GM21367 (cell line): ENCODE measurements around the gene CCDC188.

ENCODE experiments used
- ATAC-seq: cut with Tn5 transposase; IDR thresholded peaks from one replicate; pipeline ENCODE4 v1.9.1; 2021; ENCODE audit not compliant: unreplicated experiment

The CCDC188 gene

DNA sequence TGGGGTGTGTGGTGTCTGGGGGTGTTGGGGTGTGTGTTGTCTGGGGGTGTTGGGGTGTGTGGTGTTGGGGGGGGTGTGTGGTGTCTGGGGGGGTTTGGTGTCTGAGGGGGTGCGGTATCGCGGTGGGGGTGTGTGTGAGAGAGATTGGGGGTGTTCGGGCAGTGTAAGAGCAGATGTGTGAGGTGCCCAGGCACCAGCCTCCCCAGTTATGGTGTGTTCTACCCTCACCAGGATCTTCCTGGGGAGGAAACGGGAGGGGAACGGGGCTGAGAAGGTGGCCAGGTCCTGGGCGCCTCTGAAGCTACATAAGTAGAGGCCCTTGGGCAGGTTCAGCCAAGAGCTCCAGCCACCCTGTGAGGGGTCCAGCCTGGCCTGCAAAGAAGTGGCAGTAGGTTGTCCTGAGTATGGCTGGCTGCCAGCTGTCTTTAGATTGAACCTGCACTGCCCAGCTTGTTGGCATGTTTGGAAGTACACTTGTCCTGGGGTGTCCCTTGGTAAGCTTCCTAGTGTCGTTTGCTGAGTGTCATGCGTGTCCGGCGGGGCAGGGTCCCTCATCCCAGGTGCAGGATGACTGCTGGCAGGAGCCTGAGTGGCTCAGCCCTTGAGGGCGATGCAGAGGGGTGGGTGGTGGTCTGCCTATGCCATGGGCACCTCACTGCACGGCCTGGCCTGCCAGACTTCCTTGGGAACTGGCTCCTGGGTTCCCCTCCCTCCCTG, 27.3 kb downstream of the CCDC188 start:
- no peak for ATAC-seq

DNA sequence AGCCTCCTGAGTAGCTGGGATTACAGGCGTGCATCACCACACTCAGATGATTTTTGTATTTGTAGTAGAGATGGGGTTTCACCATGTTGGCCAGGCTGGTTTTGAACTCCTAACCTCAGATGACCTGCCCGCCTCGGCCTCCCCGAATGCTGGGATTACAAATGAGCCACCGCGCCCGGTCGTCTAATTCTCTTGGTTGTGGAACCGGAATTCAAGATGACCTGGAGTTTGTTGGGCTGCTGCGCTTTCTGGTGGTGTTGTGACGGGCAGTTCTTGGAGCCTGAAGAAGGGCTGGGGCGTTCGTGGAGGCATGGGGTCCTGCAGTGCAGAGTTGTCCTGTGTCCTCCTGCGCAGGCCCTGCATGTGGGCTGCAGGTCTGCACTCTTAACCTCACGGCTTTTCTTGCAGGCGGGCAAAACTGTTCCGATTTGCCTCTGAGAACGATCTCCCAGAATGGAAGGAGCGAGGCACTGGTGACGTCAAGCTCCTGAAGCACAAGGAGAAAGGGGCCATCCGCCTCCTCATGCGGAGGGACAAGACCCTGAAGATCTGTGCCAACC, 28.9 kb downstream of the CCDC188 start:
- no peak for ATAC-seq

DNA sequence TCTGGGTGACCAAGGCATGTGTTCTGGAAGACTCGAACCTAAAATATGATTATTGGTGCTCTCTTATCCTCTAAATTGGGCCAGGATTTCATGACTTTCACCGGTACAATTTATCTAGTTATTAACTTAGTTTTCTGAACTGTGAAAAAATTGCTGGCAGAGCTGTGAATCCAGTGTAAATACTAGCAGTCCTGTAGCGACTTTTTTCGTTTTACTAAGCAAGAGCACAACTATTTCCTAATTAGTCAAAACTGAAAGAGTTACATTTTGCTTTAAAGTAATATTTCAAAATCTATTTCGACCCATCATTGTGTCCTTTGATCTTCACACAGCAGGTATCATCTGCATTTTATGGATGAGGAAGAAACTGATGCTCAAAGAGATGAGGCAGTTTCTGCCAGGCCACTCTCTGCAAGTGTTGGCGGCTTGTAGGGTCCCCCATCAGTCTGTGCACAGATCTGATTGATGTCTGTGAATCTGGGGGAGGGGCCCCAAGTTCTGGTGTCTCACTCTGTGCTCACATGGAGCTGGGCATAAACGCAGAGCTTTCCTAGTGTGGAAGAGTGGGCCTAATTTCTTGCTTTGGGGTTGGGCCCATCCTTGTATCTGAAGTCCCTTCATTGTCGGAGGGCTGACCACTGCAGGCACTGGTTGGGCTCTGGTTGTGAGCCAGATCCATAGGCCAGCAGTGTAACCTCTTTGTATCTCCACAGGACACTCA, 32.4 kb downstream of the CCDC188 start:
- no peak for ATAC-seq

DNA sequence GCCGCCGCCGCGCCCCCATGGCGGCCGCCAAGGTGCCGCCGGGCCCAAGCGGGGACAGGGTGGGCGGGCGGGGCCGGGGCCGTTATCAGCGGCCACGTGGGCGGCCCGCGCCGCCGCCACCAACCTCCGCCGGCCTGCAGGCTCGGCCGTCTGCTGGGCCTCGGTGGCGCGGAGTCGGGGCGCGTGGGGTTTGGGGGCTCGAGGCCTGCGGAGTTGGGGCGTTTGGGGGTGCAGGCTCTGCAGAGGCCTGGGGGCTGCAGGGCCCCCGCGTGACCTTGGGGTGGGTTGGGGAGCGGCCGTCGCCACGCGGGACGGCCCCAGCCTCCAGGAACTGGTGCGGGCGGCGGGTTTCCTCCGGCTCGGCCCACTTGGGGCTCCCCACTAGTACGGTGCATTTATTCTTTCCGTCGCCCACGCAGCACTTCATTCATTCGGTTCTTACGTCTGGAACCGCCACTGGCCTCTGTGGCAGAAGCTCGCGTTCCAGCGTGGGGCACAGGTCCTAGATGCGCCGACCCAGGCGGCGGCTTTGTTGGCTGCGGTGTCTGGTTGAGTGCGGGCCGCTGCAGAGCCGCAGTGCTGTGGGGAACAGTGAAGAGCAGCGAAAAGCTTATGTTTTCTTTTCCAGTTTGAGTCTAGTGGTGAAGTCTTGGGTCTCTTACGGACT, 33.1 kb downstream of the CCDC188 start:
- peak; percentile 12 for ATAC-seq

DNA sequence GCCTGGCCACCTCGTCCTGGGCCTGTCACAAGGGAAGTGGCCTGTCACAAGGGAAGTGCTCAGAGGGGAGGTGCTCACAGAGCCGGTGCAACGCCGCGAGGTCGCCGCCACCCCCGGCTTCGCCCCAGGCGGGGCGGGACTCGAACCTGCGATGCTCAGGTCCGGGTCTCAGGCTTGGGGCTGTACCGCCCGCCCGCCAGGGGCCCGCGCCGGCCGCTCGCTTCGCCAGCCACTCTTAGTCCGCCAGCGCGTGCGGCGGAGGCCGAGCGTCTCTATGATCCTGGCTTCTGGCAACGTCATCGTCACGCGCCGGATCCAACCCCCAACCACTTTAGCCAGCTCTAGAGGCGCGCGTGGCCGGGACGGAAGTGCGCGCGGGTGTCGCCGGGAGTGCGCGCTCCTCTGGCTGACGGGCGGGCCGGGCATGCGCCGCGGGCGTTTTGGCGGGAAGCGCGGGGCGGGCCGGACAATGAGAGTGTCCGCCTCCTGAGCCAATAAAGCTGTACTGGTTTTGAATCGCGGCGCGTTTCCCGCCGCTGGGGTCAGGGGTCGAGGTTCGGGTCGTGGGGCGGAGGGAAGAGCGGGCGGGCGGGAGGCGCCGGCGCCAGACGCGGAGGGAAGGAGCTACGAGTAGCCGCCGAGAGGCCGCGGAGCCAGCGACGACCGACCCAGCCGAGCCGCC, 33.8 kb downstream of the CCDC188 start, which contains the start of gene TRMT2A:
Gene TRMT2A, minus strand, starts transcription at position 276 of the 682 bp plus-strand sequence. CDS start 320 bp downstream, outside the sequence.
- peak; percentile 47 for ATAC-seq

- no peak for ATAC-seq
Observed at GRCh38 chr22:20116376-20116950, 34.4 kb downstream of the CCDC188 start.

DNA sequence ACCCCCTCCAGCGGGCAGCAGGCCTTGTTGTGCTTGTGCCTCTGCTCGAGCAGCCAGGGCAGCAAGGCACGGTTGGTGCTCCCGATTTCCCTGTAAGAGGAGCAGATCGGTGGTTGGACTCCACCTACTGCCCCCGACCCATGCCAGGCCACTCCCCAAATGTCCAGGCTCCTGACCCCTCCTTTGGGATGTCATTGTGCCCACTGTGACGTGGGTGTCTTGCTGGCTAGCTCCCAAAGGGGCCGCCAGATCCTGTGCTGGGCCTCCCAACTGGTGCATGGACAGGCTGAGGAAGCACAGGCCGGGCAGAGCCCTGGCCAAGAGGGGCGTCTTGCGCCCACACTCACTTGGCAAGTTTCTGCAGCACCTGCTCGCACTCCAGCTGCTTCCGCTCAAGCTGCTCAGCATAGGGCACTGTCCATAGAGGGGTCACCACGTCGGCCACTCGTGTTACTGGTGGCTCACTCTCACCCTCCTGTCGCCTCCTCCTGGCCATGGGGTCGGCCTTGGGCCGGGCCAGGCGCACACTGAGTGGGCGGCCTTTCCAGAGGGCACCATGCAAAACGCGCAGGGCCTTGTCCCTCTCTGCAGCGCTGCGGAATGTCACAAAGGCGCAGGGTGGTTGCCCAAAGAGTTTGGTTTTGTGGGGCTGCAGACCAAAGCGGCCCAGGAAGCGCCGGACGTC, 35.0 kb downstream of the CCDC188 start, which contains the start of gene RANBP1:
Gene RANBP1, plus strand, starts transcription at position 414 of the 685 bp plus-strand sequence. Its CDS starts 81 bp downstream, at position 495.
- no peak for ATAC-seq

DNA sequence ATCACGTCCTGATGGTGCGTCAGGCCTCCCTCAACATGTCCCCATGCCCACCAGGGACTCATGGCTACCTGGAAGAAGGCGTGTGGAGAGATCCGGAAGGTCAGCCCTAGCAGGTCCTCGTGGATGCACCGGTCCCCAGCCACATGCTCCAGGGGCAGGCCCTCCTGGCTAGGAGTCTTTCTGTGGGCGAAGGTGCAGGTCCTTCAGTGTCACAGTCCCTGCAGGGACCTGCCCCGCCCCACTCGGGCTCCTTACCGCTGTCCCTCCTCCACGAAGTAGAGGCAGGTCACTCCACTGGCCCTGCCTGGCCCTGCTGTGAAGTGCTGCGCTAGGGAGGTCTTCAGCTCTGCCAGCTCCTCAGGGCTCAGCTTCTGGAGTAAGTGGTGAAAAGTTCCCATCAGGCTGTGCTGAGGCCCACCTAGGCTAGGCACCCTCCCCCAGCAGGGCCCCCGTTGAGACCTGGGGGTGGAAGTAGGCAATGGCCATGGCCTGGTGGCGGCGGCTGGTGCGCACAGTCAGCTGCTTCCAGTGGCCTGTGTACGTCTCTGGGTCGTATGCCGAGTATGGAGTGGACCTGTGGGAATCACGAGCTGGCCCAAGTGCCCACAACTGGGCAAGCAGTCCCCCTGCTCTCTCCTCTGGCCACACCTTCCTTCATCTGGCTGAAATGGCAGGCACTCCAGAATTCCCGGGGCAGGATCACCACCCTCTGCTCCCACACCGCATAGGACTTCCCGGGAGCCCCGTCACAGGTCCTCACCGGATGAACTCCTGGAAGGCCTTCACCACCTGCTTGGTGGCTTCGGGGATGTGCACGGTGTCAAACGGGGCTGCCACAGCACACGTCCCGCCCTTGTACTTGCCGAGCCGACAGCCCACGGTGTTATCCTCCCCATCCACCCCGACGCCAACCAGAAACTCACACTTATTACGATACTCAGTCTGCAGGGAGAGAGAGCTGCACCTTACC, 36.1 kb downstream of the CCDC188 start:
- no peak for ATAC-seq

DNA sequence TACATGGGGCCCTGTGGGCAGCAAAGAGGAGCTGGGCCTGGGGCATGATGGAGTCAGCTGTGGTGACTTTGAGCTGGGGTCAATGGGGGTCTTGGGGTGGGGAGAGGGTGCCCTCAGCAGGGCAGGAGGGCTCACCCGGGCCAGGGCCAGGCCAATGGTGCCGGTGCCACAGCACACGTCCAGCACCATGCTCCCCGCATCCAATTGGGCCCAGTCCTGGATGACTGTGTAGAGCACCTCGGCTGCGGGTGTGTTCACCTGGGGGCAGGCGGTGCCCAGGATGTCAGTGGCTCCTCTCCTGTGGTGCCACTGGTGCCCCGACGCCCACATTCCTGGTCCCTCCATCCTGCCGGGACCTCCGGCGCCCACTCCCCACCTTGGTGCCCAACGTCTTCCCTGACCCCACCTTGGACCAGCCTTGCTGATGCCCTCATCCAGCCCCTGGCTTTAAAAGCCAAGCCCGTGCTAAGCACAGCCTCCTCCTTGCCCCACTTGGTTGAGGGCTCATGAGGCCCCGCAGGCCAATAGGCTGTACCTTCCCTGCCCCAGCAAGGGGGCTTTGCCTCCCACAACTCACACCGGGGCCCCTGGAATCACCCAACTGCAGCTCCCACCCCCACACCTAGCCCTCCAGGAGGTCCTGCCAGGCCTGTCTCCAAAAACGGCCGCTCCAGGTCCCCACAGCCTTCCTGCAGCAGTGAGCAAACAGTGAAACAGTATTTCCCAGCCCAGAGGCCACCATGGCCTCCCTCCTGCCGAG, 37.1 kb downstream of the CCDC188 start:
- no peak for ATAC-seq

- ATAC-seq, result no peak
Observed at GRCh38 chr22:20112623-20113511, 38.0 kb downstream of the CCDC188 start.

DNA sequence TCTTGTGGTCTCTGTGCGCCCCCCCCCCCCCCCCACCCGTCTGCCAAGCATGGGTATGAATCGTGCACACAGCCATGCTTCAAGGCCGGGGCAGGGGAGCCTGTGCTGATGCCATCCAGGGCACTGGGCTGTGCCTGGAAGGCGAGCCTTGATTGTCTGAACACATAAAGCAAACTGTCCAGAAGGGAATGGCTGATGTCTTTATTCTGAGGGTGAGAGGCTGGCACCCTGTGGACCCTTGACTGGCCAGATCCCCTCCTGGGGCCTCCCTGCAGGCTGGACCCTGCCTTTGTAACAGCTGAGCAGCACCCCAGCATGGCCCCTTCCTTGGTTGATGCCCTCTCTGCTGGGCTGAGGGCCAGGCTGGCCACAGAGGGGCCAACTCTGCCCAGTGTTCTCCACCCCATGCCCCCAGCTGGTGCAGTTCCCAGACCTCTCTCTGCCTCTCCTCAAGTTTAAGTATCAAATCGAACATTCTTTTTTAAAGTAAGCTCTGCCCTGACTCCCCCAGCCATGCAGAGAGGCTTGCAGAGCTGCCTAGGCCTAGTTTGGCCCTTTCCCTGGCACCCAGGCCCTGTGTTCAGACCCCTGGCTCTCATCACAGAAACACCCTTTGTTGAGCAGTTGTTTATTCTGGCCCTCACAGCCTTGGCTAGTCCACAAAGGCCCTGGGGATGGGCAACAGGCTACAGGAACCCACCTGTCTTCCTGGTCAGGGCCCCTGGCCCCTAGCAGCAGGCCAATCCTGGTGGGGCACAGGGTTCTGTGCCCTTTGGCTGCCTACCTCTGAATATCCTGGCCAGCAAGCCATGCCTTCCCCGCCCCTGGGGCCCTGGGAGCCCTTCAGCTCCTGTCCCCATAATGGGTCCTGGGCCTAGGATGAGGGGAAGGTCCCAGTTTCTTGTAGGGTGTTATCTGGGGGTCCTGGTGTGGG, 38.9 kb downstream of the CCDC188 start:
- no peak for ATAC-seq

GRCh38 chr22:20111045-20111688, 39.7 kb downstream of the CCDC188 start:
- no peak for ATAC-seq

GRCh38 chr22:20110359-20110985, 40.4 kb downstream of the CCDC188 start:
- ATAC-seq, result no peak

- ATAC-seq, result no peak
Observed at GRCh38 chr22:20109411-20110358, 41.2 kb downstream of the CCDC188 start.
